Adipocyte (in vitro differentiated cells): ENCODE measurements around the gene TCERG1L.

ENCODE experiments used
- DNase-seq: peaks from one replicate; pipeline ENCODE4 v3.0.0-alpha.2; 2015; ENCODE audit warnings: low read depth
- H3K27me3 ChIP-seq: replicated peaks from 2 replicates; pipeline ENCODE4 v1.7.0; 2013; ENCODE audit warnings: mild to moderate bottlenecking, low read length, moderate library complexity; ENCODE audit not compliant: control insufficient read depth, insufficient read depth
- H3K36me3 ChIP-seq: 2 replicates; pipeline ENCODE4 v1.7.0; 2013; ENCODE audit warnings: low read length, mild to moderate bottlenecking, moderate library complexity; ENCODE audit not compliant: control insufficient read depth, insufficient read depth, severe bottlenecking
- H3K4me1 ChIP-seq: 2 replicates; pipeline ENCODE4 v1.7.0; 2013; ENCODE audit warnings: mild to moderate bottlenecking, low read length, moderate library complexity; ENCODE audit not compliant: control insufficient read depth, insufficient read depth
- H3K4me3 ChIP-seq: 2 replicates; pipeline ENCODE4 v1.7.0; 2013; ENCODE audit warnings: mild to moderate bottlenecking, low read length, moderate library complexity
- H3K9ac ChIP-seq: 2 replicates; pipeline ENCODE4 v1.7.0; 2013; ENCODE audit warnings: mild to moderate bottlenecking, low read length, moderate library complexity
- H3K9me3 ChIP-seq: 2 replicates; pipeline ENCODE4 v1.7.0; 2013; ENCODE audit warnings: mild to moderate bottlenecking, low read length, moderate library complexity; ENCODE audit not compliant: control insufficient read depth

TCERG1L gene

GRCh38 chr10:131221632-131222277 lies 89.8 kb downstream of the TCERG1L start:
- H3K4me1 ChIP-seq, result no peaks in the 10 kb centered on the region
- no peak overlapping the region for H3K4me3 ChIP-seq
- H3K9me3 ChIP-seq, result no peaks in the 10 kb centered on the region
- no peak overlapping the region for H3K9ac ChIP-seq
- no peaks in the 10 kb centered on the region for H3K36me3 ChIP-seq
- no peak for DNase-seq
- H3K27me3 ChIP-seq, result no peaks in the 10 kb centered on the region

- H3K4me3 ChIP-seq, result no peak overlapping the region
- no peaks in the 10 kb centered on the region for H3K4me1 ChIP-seq
- no peaks in the 10 kb centered on the region for H3K36me3 ChIP-seq
- no peak overlapping the region for H3K9ac ChIP-seq
- no peak for DNase-seq
- H3K27me3 ChIP-seq, result no peaks in the 10 kb centered on the region
- H3K9me3 ChIP-seq, result no peaks in the 10 kb centered on the region
Measured at GRCh38 chr10:131220601-131221171, 90.8 kb downstream of the TCERG1L start.

GRCh38 chr10:131219955-131220489 lies 91.5 kb downstream of the TCERG1L start:
- H3K4me1 ChIP-seq, result no peaks in the 10 kb centered on the region

GRCh38 chr10:131219584-131219886 lies 92.0 kb downstream of the TCERG1L start:
- no peak for DNase-seq
- Histone ChIP-seq H3K4me3 (no peak overlapping the region), H3K36me3 (no peaks in the 10 kb centered on the region)

More at GRCh38 chr10:131219955-131220489, 91.5 kb downstream of the TCERG1L start:
- H3K36me3 ChIP-seq, result no peaks in the 10 kb centered on the region
- H3K4me3 ChIP-seq, result no peak overlapping the region
- no peak overlapping the region for H3K9ac ChIP-seq
- H3K27me3 ChIP-seq, result no peaks in the 10 kb centered on the region
- H3K9me3 ChIP-seq, result no peaks in the 10 kb centered on the region
- DNase-seq, result no peak

GRCh38 chr10:131218811-131219583 lies 92.5 kb downstream of the TCERG1L start:
- Histone ChIP-seq H3K4me1 (no peaks in the 10 kb centered on the region), H3K9me3 (no peaks in the 10 kb centered on the region), H3K4me3 (no peak overlapping the region), H3K36me3 (no peaks in the 10 kb centered on the region), H3K27me3 (no peaks in the 10 kb centered on the region), H3K9ac (no peak overlapping the region)
- DNase-seq, result no peak

More at GRCh38 chr10:131219584-131219886, 92.0 kb downstream of the TCERG1L start:
- Histone ChIP-seq H3K9me3 (no peaks in the 10 kb centered on the region), H3K27me3 (no peaks in the 10 kb centered on the region), H3K9ac (no peak overlapping the region), H3K4me1 (no peaks in the 10 kb centered on the region)

- no peak for DNase-seq
- Histone ChIP-seq H3K4me3 (no peak overlapping the region), H3K27me3 (no peaks in the 10 kb centered on the region), H3K36me3 (no peaks in the 10 kb centered on the region), H3K9me3 (no peaks in the 10 kb centered on the region), H3K4me1 (no peaks in the 10 kb centered on the region), H3K9ac (no peak overlapping the region)
Measured at GRCh38 chr10:131216681-131217230, 94.8 kb downstream of the TCERG1L start.

- Histone ChIP-seq H3K36me3 (no peaks in the 10 kb centered on the region), H3K27me3 (no peaks in the 10 kb centered on the region), H3K4me3 (no peak overlapping the region), H3K9ac (no peak overlapping the region), H3K4me1 (no peaks in the 10 kb centered on the region), H3K9me3 (no peaks in the 10 kb centered on the region)
- no peak for DNase-seq
Measured at GRCh38 chr10:131215776-131216175, 95.7 kb downstream of the TCERG1L start.

- no peak overlapping the region for H3K9ac ChIP-seq
- H3K4me1 ChIP-seq, result no peaks in the 10 kb centered on the region
- H3K27me3 ChIP-seq, result no peaks in the 10 kb centered on the region
- no peak overlapping the region for H3K4me3 ChIP-seq
- no peaks in the 10 kb centered on the region for H3K36me3 ChIP-seq
- DNase-seq, result no peak
- no peaks in the 10 kb centered on the region for H3K9me3 ChIP-seq
Measured at GRCh38 chr10:131214521-131215244, 96.8 kb downstream of the TCERG1L start.

- H3K9me3 ChIP-seq, result no peaks in the 10 kb centered on the region
Measured at GRCh38 chr10:131213741-131214505, 97.6 kb downstream of the TCERG1L start.

GRCh38 chr10:131212763-131213325 lies 98.7 kb downstream of the TCERG1L start:
- Histone ChIP-seq H3K4me3 (no peak overlapping the region), H3K4me1 (no peaks in the 10 kb centered on the region), H3K9me3 (no peaks in the 10 kb centered on the region), H3K36me3 (no peaks in the 10 kb centered on the region), H3K9ac (no peak overlapping the region), H3K27me3 (no peaks in the 10 kb centered on the region)
- DNase-seq, result no peak

More at GRCh38 chr10:131213741-131214505, 97.6 kb downstream of the TCERG1L start:
- no peak overlapping the region for H3K9ac ChIP-seq
- H3K36me3 ChIP-seq, result no peaks in the 10 kb centered on the region
- DNase-seq, result no peak
- no peaks in the 10 kb centered on the region for H3K4me1 ChIP-seq
- H3K4me3 ChIP-seq, result no peak overlapping the region
- no peaks in the 10 kb centered on the region for H3K27me3 ChIP-seq
